ENCODE results near the gene VRK3.

DNA sequence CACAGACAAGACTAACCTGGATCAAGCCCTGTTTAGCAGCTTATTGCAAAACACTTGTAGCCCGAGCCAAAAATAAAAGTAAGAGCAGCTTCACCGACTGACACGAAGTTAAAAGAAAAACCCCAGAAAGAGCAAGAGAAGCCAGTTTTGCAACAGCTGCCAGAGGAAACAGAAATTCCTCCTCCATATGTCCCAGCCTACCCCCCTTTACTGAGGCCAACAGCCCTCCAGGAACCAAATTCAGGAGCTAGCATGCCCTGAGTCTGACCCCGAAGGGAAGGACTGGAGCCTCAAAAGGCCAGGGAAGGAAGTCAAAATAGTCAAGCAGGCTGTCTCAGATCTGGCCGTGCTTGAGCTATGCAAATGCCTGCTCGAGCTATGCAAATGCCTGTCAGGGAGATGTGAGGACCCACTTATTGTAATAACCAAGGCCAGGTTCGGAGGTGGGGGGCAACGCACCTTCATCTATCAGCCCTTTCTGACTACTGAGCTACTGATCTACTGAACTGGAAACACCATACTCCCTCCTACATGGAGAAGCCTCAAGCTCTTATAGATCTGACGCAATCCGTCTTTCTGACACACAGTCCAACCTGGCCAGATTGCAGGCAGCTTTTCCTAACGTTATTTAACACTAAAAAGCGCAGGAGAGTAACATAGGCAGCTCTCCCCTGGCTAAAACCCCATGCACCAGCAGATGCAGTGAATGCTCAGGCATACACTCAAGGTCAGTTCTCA lies 70.9 kb downstream of the VRK3 start:
- TF ChIP-seq POLR2A (IDR thresholded peaks at IDR 0.05; ENCODE audit: low read depth, low read length) (no peak), POLR2AphosphoS5 (IDR thresholded peaks at IDR 0.05; ENCODE audit: low read depth, low read length) (no peak), TAF1 (IDR thresholded peaks at IDR 0.05; ENCODE audit: borderline replicate concordance, low read depth, low read length) (no peak)
